HepG2 (cell line): ENCODE results near the gene ZG16. TPM values are rescaled to one million over a fixed set of nuclear protein-coding genes. Genes with fewer than 3 reads are reported as not detected.
A peak's percentile ranks its signal among the peaks of the same experiment; 100 is the strongest.

ENCODE experiments used
- ATM ChIP-seq: fragments of 450-650 bp; IDR thresholded peaks from 2 replicates; pipeline ENCODE4 v1.7.1; 2017; ENCODE audit warnings: mild to moderate bottlenecking, borderline replicate concordance
- FIP1L1 ChIP-seq: fragments of 200-400 bp; formaldehyde crosslinking; IDR thresholded peaks from 2 replicates; pipeline ENCODE4 v1.6.1; 2018; ENCODE audit warnings: low read depth, mild to moderate bottlenecking, low read length, moderate library complexity, borderline replicate concordance; ENCODE audit not compliant: insufficient read depth
- FOXO4 ChIP-seq: sonication (generic); formaldehyde crosslinking; conservative IDR thresholded peaks from 2 replicates; pipeline ENCODE4 v1.8.1; 2023; ENCODE audit warnings: missing genetic modification reagents
- HNRNPL ChIP-seq: fragments of 200-400 bp; formaldehyde crosslinking; IDR thresholded peaks from 2 replicates; pipeline ENCODE4 v1.6.1; 2017; ENCODE audit warnings: mild to moderate bottlenecking, low read depth, low read length
- HNRNPLL ChIP-seq: fragments of 200-400 bp; formaldehyde crosslinking; IDR thresholded peaks from 2 replicates; pipeline ENCODE4 v1.6.1; 2017; ENCODE audit warnings: mild to moderate bottlenecking, low read depth, low read length; ENCODE audit not compliant: poor library complexity, severe bottlenecking
- HOXA3 ChIP-seq: sonication (generic); formaldehyde crosslinking; IDR thresholded peaks from 2 replicates; pipeline ENCODE4 v1.5.0; 2020; ENCODE audit warnings: missing genetic modification reagents
- KLF6 ChIP-seq: IDR thresholded peaks from 2 replicates; pipeline ENCODE4 v1.8.0; 2016; ENCODE audit warnings: missing biosample characterization, missing genetic modification reagents
- MYPOP ChIP-seq: sonication (generic); formaldehyde crosslinking; IDR thresholded peaks from 2 replicates; pipeline ENCODE4 v1.8.1; 2023; ENCODE audit warnings: mild to moderate bottlenecking, moderate library complexity, missing genetic modification reagents
- NR3C1 ChIP-seq: sonication (generic); formaldehyde crosslinking; IDR thresholded peaks from 2 replicates; pipeline ENCODE4 v1.4.0; 2020; ENCODE audit warnings: missing genetic modification reagents
- RBM22 ChIP-seq: fragments of 200-400 bp; formaldehyde crosslinking; optimal IDR thresholded peaks from 2 replicates; pipeline ENCODE3; 2017; ENCODE audit warnings: mild to moderate bottlenecking, low read length, moderate library complexity
- REPIN1 ChIP-seq: sonication (generic); formaldehyde crosslinking; IDR thresholded peaks from 2 replicates; pipeline ENCODE4 v1.8.0; 2022; ENCODE audit warnings: missing genetic modification reagents, low read depth, mild to moderate bottlenecking, borderline replicate concordance
- SRSF4 ChIP-seq: fragments of 200-400 bp; formaldehyde crosslinking; IDR thresholded peaks from one replicate; pipeline ENCODE4 v1.6.1; 2018; ENCODE audit warnings: mild to moderate bottlenecking, low read depth, low read length, moderate library complexity; ENCODE audit not compliant: poor library complexity, severe bottlenecking
- TCF12 ChIP-seq, 2 experiments: fragments of 450-650 bp in 1 of 2; sonication (generic) in 1 of 2; formaldehyde crosslinking in 1 of 2; IDR thresholded peaks; 2 replicates each; pipeline versions ENCODE4 v1.6.1 to v1.8.0; 2017 to 2022; ENCODE audit warnings: antibody characterized with exemption in 1 of 2, mild to moderate bottlenecking in 1 of 2, missing genetic modification reagents in 1 of 2, moderate library complexity in 1 of 2
- TRIM24 ChIP-seq: sonication (generic); formaldehyde crosslinking; IDR thresholded peaks from 2 replicates; pipeline ENCODE4 v1.8.0; 2022; ENCODE audit warnings: mild to moderate bottlenecking, missing genetic modification reagents
- U2AF1 ChIP-seq: fragments of 200-400 bp; formaldehyde crosslinking; optimal IDR thresholded peaks from 2 replicates; pipeline ENCODE3; 2017; ENCODE audit warnings: mild to moderate bottlenecking, low read depth, low read length
- ZBTB25 ChIP-seq: IDR thresholded peaks from 2 replicates; pipeline ENCODE4 v1.6.1; 2018; ENCODE audit warnings: missing genetic modification reagents
- ZNF280D ChIP-seq: sonication (generic); formaldehyde crosslinking; IDR thresholded peaks from 2 replicates; pipeline ENCODE4 v1.5.1; 2020; ENCODE audit warnings: mild to moderate bottlenecking, missing genetic modification reagents
- ZNF777 ChIP-seq: sonication (generic); formaldehyde crosslinking; IDR thresholded peaks from 2 replicates; pipeline ENCODE4 v1.4.0; 2020; ENCODE audit warnings: missing genetic modification reagents
- ZNF841 ChIP-seq: sonication (generic); formaldehyde crosslinking; IDR thresholded peaks from 2 replicates; pipeline ENCODE4 v1.8.1; 2023; ENCODE audit warnings: missing genetic modification reagents, borderline replicate concordance
- ZSCAN30 ChIP-seq: sonication (generic); formaldehyde crosslinking; IDR thresholded peaks from 2 replicates; pipeline ENCODE4 v1.5.0; 2020; ENCODE audit warnings: mild to moderate bottlenecking, missing genetic modification reagents
- ZUFSP ChIP-seq: sonication (generic); formaldehyde crosslinking; IDR thresholded peaks from 2 replicates; pipeline ENCODE4 v1.9.0; 2021; ENCODE audit warnings: missing genetic modification reagents, mild to moderate bottlenecking, borderline replicate concordance
- polyA plus RNA-seq, 8 experiments: library from polyadenylated mRNA; depleted of rRNA in 3 of 8; stranded (reverse) in 7 of 8; unstranded in 1 of 8; fragments of >200 nt; fragmentation: Illumina TruSeq in 4 of 8; extraction: Trizol in 4 of 8; gene quantifications; 2 replicates each; pipeline versions ENCODE4 v1.2.1 to v1.2.3, GENCODE V29; 2011 to 2016; ENCODE audit warnings: low read depth in 4 of 8, missing spikeins in 1 of 8, mixed read lengths in 1 of 8; ENCODE audit not compliant: insufficient read depth in 1 of 8
- total RNA-seq, 5 experiments: library from RNA; depleted of rRNA; stranded (reverse); fragments of >200 nt; fragmentation: Illumina TruSeq; extraction: Trizol; gene quantifications; 2 replicates each; pipeline ENCODE4 v1.2.3, GENCODE V29; 2016; ENCODE audit warnings: low read depth in 1 of 5

Gene ZG16
- total and polyA plus RNA-seq, 2 of the 13 experiments (the other 11 are each of a cell fraction or from before 2014, with no cell fraction given): 0.04 to 0.07 TPM

GRCh38 chr16:29789775-29790182 lies 11.7 kb downstream of the ZG16 start (continued):
- TF ChIP-seq ZNF280D (no peak), NR3C1 (CRISPR knock-in tag) (no peak), ATM (no peak), HNRNPLL (no peak), TRIM24 (CRISPR knock-in tag) (no peak), FOXO4 (CRISPR knock-in tag) (0 out of 2 replicates have a peak, but pooled peaks have one; percentile 27), REPIN1 (CRISPR knock-in tag) (no peak), FIP1L1 (no peak), MYPOP (CRISPR knock-in tag) (no peak), ZBTB25 (no peak; the same call in 1 of the 2 replicates), U2AF1 (no peak), HNRNPL (no peak), ZNF777 (CRISPR knock-in tag) (no peak; the same call in 1 of the 2 replicates), ZNF841 (no peak), KLF6 (no peak), HOXA3 (no peak), ZUFSP (no peak), TCF12 (IDR thresholded peaks at IDR 0.05) (no peak), TCF12 (CRISPR knock-in tag; IDR thresholded peaks at IDR 0.05) (no peak), RBM22 (no peak), SRSF4 (no peak), ZSCAN30 (CRISPR knock-in tag) (no peak)
